ENCODE measurements around the gene TSPAN5. TPM values are rescaled to one million over a fixed set of nuclear protein-coding genes. Genes with fewer than 3 reads are reported as not detected.

Gene TSPAN5
- total RNA-seq, 5 donors from 2014 or later (not counting 1 experiment from before 2014, with no cell fraction given) = 9.6 to 12.4 (median 10.3) TPM

- H3K4me3 ChIP-seq (ENCODE audit: control insufficient read depth in 1 of 2, extremely low read depth in 1 of 2, low read length in 1 of 2) = no peak overlapping the region
- no peaks in the 10 kb centered on the region for H3K4me1 ChIP-seq (ENCODE audit: control insufficient read depth in 1 of 2, extremely low read depth in 1 of 2, insufficient read depth in 2 of 2, low read length in 2 of 2)
- no peaks in the 10 kb centered on the region for H3K27me3 ChIP-seq (replicated peaks in 1 of 2; ENCODE audit: control insufficient read depth in 2 of 2, extremely low read depth in 1 of 2, insufficient read depth in 2 of 2, low read length in 1 of 2)
- no peaks in the 10 kb centered on the region for H3K27me3 Mint-ChIP-seq
- H3K9me3 ChIP-seq = no peaks in the 10 kb centered on the region
- no peaks in the 10 kb centered on the region for H3K9me3 Mint-ChIP-seq
- no peak overlapping the region for H3K27ac ChIP-seq (ENCODE audit: low read length)
- ATAC-seq (replicated peaks in 1 of 4) = no peak
- H3K27ac Mint-ChIP-seq = no peak overlapping the region
- CTCF ChIA-PET = no interaction called here
- peaks cover 28 to 51% (median 31%) of the 10 kb centered on the region in 3 donors for H3K4me1 Mint-ChIP-seq
- POLR2A ChIA-PET = interaction anchor here in 1 of 2 donors (0.6 kb wide), 1 partner anchor 362 kb away, joined by 3 read pairs; no protein-coding TSS in a partner anchor
- H3K36me3 Mint-ChIP-seq = peaks cover 13% of the 10 kb centered on the region
- no peaks in the 10 kb centered on the region for H3K36me3 ChIP-seq (ENCODE audit: control insufficient read depth in 2 of 2, extremely low read depth in 1 of 2, insufficient read depth in 1 of 2, low read length in 1 of 2)
- WGBS (ENCODE audit: insufficient coverage) = 79% methylated on average over 5 of the region's 5 CpGs
- no peak for DNase-seq
- H3K4me3 Mint-ChIP-seq = no peak overlapping the region
Observed at GRCh38 chr4:98565681-98566301, 92.6 kb downstream of the TSPAN5 start.

GRCh38 chr4:98564852-98565251 lies 93.6 kb downstream of the TSPAN5 start:
- Mint-ChIP-seq H3K27ac (no peak overlapping the region), H3K27me3 (no peaks in the 10 kb centered on the region), H3K36me3 (peaks cover 13% of the 10 kb centered on the region), H3K4me3 (no peak overlapping the region), H3K4me1 (peaks cover 20 to 42% (median 23%) of the 10 kb centered on the region in 3 donors), H3K9me3 (no peaks in the 10 kb centered on the region)
- ChIA-PET CTCF (no interaction called here), POLR2A (no interaction called here)
- Histone ChIP-seq H3K36me3 (ENCODE audit: control insufficient read depth in 2 of 2, extremely low read depth in 1 of 2, insufficient read depth in 1 of 2, low read length in 1 of 2) (no peaks in the 10 kb centered on the region), H3K27ac (ENCODE audit: low read length) (no peak overlapping the region), H3K4me1 (ENCODE audit: control insufficient read depth in 1 of 2, extremely low read depth in 1 of 2, insufficient read depth in 2 of 2, low read length in 2 of 2) (no peaks in the 10 kb centered on the region), H3K4me3 (ENCODE audit: control insufficient read depth in 1 of 2, extremely low read depth in 1 of 2, low read length in 1 of 2) (no peak overlapping the region), H3K9me3 (no peaks in the 10 kb centered on the region), H3K27me3 (replicated peaks in 1 of 2; ENCODE audit: control insufficient read depth in 2 of 2, extremely low read depth in 1 of 2, insufficient read depth in 2 of 2, low read length in 1 of 2) (no peaks in the 10 kb centered on the region)
- DNase-seq = no peak
- no CpG with 5 or more reads among the region's 3 CpGs for WGBS (ENCODE audit: insufficient coverage)
- ATAC-seq (replicated peaks in 1 of 4) = no peak

DNA sequence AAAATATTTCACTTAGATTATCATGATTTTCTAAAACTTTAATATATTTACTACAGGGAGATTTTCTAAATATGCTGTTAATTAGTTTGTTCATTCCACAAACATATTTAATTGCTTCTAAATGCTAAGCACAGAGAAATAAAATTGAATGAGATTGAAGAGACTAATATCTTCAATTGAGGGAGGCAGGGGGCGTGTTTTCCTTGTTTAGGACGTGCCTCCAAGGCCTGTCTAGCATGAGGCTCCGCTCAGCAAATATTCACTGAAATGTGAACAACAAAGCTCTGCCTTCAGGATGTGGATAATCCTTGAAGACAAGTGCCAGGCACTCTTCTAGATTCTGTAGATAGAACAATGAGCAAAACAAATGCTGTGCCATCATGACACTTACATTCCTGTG lies 98.1 kb downstream of the TSPAN5 start:
- no peaks in the 10 kb centered on the region for H3K27me3 Mint-ChIP-seq
- H3K27ac ChIP-seq (ENCODE audit: low read length) = no peak overlapping the region
- CTCF ChIA-PET = no interaction called here
- H3K36me3 ChIP-seq (ENCODE audit: control insufficient read depth in 2 of 2, extremely low read depth in 1 of 2, insufficient read depth in 1 of 2, low read length in 1 of 2) = no peaks in the 10 kb centered on the region
- no peak overlapping the region for H3K27ac Mint-ChIP-seq
- no peak overlapping the region for H3K4me3 Mint-ChIP-seq
- no peak overlapping the region for H3K4me3 ChIP-seq (ENCODE audit: control insufficient read depth in 1 of 2, extremely low read depth in 1 of 2, low read length in 1 of 2)
- H3K4me1 ChIP-seq (ENCODE audit: control insufficient read depth in 1 of 2, extremely low read depth in 1 of 2, insufficient read depth in 2 of 2, low read length in 2 of 2) = no peaks in the 10 kb centered on the region
- no peaks in the 10 kb centered on the region for H3K27me3 ChIP-seq (replicated peaks in 1 of 2; ENCODE audit: control insufficient read depth in 2 of 2, extremely low read depth in 1 of 2, insufficient read depth in 2 of 2, low read length in 1 of 2)
- H3K9me3 ChIP-seq = no peaks in the 10 kb centered on the region
- POLR2A ChIA-PET = interaction anchor here in 1 of 2 donors (0.6 kb wide), 1 partner anchor 51 kb away, joined by 3 read pairs; no protein-coding TSS in a partner anchor
- no peaks in the 10 kb centered on the region for H3K9me3 Mint-ChIP-seq
- H3K4me1 Mint-ChIP-seq = peaks cover 9 to 22% (median 11%) of the 10 kb centered on the region in 3 donors
- 97% methylated on average over 3 of the region's 3 CpGs for WGBS (ENCODE audit: insufficient coverage)
- H3K36me3 Mint-ChIP-seq = peaks cover 8% of the 10 kb centered on the region
- ATAC-seq (replicated peaks in 1 of 4) (no peak), DNase-seq (no peak)

DNA sequence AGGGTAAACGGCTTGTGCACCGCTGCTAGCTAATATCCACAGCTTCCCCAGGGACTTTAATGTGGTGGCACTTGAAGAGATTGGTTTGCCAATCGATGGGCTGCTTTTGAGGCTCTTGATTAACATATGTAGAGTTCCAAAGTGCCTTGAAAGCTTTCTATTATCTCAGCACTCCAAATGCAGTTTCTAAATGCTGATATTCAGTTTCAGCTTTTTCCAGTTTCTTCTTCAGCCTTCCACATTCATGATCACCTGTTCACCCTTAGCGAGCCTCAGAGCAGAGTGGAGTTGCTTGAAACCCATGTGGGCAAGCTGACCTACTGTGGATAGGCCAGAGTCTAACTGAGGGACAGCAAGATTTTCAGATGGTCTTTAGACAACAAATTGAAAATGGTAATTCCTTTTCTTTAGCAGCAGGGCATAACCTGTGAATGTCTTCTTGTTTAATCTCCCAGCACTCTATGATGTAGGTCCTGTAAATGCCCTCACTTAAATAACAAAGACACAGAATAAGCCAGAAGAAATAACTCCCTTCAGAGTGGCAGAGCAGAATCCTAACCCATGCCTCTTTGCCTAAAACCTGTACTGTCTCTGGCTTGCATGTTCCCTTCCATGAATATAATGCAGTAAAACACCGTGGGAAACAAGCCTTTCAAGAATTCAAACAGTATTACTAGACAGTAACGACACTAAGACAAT lies 99.8 kb downstream of the TSPAN5 start:
- H3K36me3 Mint-ChIP-seq = peaks cover 11% of the 10 kb centered on the region
- DNase-seq (no peak), ATAC-seq (replicated peaks in 1 of 4) (no peak)
- POLR2A ChIA-PET = no interaction called here
- H3K4me1 Mint-ChIP-seq = peaks cover 9 to 22% (median 11%) of the 10 kb centered on the region in 3 donors
- CTCF ChIA-PET = no interaction called here
- no peaks in the 10 kb centered on the region for H3K27me3 ChIP-seq (replicated peaks in 1 of 2; ENCODE audit: control insufficient read depth in 2 of 2, extremely low read depth in 1 of 2, insufficient read depth in 2 of 2, low read length in 1 of 2)
- no peaks in the 10 kb centered on the region for H3K9me3 Mint-ChIP-seq
- H3K4me1 ChIP-seq (ENCODE audit: control insufficient read depth in 1 of 2, extremely low read depth in 1 of 2, insufficient read depth in 2 of 2, low read length in 2 of 2) = no peaks in the 10 kb centered on the region
- H3K4me3 Mint-ChIP-seq = no peak overlapping the region
- no peak overlapping the region for H3K27ac Mint-ChIP-seq
- no peaks in the 10 kb centered on the region for H3K36me3 ChIP-seq (ENCODE audit: control insufficient read depth in 2 of 2, extremely low read depth in 1 of 2, insufficient read depth in 1 of 2, low read length in 1 of 2)
- H3K9me3 ChIP-seq = no peaks in the 10 kb centered on the region
- H3K27me3 Mint-ChIP-seq = no peaks in the 10 kb centered on the region
- WGBS (ENCODE audit: insufficient coverage) = 94% methylated on average over 4 of the region's 6 CpGs
- no peak overlapping the region for H3K27ac ChIP-seq (ENCODE audit: low read length)
- no peak overlapping the region for H3K4me3 ChIP-seq (ENCODE audit: control insufficient read depth in 1 of 2, extremely low read depth in 1 of 2, low read length in 1 of 2)

- no peak overlapping the region for H3K27ac Mint-ChIP-seq
- CTCF ChIA-PET = no interaction called here
Observed at GRCh38 chr4:98557194-98557892, 101.1 kb downstream of the TSPAN5 start.

DNA sequence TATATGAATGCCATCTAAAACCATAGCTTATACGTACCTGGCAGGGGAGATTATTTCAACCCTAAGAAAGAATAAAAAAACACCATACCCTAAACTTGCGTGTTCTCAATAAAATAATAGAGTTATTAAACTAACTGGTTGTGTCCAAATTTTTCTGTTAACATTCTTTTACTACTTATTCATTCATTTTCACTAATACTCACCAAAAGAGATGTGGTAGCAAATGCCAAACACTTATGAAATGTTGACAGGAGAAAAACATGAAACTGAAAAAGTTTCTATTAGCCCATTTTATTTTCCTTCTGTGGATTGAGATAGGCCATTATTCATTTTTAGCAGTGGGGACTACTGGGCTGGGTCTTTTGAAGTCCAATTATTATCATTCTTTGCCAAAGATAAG lies 102.0 kb downstream of the TSPAN5 start:
- Mint-ChIP-seq H3K9me3 (no peaks in the 10 kb centered on the region), H3K27ac (no peak overlapping the region), H3K27me3 (no peaks in the 10 kb centered on the region), H3K4me3 (no peak overlapping the region), H3K36me3 (peaks cover 14% of the 10 kb centered on the region), H3K4me1 (peaks cover 6 to 13% (median 6%) of the 10 kb centered on the region in 3 donors)
- WGBS (ENCODE audit: insufficient coverage) = no CpG with 5 or more reads among the region's 2 CpGs
- Histone ChIP-seq H3K9me3 (no peaks in the 10 kb centered on the region), H3K27ac (ENCODE audit: low read length) (no peak overlapping the region), H3K36me3 (ENCODE audit: control insufficient read depth in 2 of 2, extremely low read depth in 1 of 2, insufficient read depth in 1 of 2, low read length in 1 of 2) (no peaks in the 10 kb centered on the region), H3K27me3 (replicated peaks in 1 of 2; ENCODE audit: control insufficient read depth in 2 of 2, extremely low read depth in 1 of 2, insufficient read depth in 2 of 2, low read length in 1 of 2) (no peaks in the 10 kb centered on the region), H3K4me3 (ENCODE audit: control insufficient read depth in 1 of 2, extremely low read depth in 1 of 2, low read length in 1 of 2) (no peak overlapping the region), H3K4me1 (ENCODE audit: control insufficient read depth in 1 of 2, extremely low read depth in 1 of 2, insufficient read depth in 2 of 2, low read length in 2 of 2) (no peaks in the 10 kb centered on the region)
- DNase-seq = no peak
- ChIA-PET POLR2A (no interaction called here), CTCF (interaction anchor here in 1 of 2 donors (0.7 kb wide), 1 partner anchor 89 kb away, joined by 3 read pairs; no protein-coding TSS in a partner anchor)
- ATAC-seq (replicated peaks in 1 of 4) = no peak

More at GRCh38 chr4:98557194-98557892, 101.1 kb downstream of the TSPAN5 start:
- Mint-ChIP-seq H3K27me3 (no peaks in the 10 kb centered on the region), H3K9me3 (no peaks in the 10 kb centered on the region), H3K36me3 (peaks cover 12% of the 10 kb centered on the region), H3K4me1 (peaks cover 6 to 21% (median 9%) of the 10 kb centered on the region in 3 donors), H3K4me3 (no peak overlapping the region)
- H3K27me3 ChIP-seq (replicated peaks in 1 of 2; ENCODE audit: control insufficient read depth in 2 of 2, extremely low read depth in 1 of 2, insufficient read depth in 2 of 2, low read length in 1 of 2) = no peaks in the 10 kb centered on the region
- H3K4me3 ChIP-seq (ENCODE audit: control insufficient read depth in 1 of 2, extremely low read depth in 1 of 2, low read length in 1 of 2) = no peak overlapping the region
- 90% methylated on average over 3 of the region's 7 CpGs for WGBS (ENCODE audit: insufficient coverage)
- H3K9me3 ChIP-seq = no peaks in the 10 kb centered on the region
- no peaks in the 10 kb centered on the region for H3K36me3 ChIP-seq (ENCODE audit: control insufficient read depth in 2 of 2, extremely low read depth in 1 of 2, insufficient read depth in 1 of 2, low read length in 1 of 2)
- POLR2A ChIA-PET = no interaction called here
- no peaks in the 10 kb centered on the region for H3K4me1 ChIP-seq (ENCODE audit: control insufficient read depth in 1 of 2, extremely low read depth in 1 of 2, insufficient read depth in 2 of 2, low read length in 2 of 2)
- no peak overlapping the region for H3K27ac ChIP-seq (ENCODE audit: low read length)
- ATAC-seq (replicated peaks in 1 of 4) (no peak), DNase-seq (no peak)

Measured in T-cell (primary cell).